Measurements from ENCODE around the gene GLRB.

The GLRB gene

GRCh38 chr4:157075811-157076577 is at the start of gene GLRB:
TSS of gene GLRB (plus strand) at chr4:157076150. CDS start at chr4:157078025, 1,875 bp downstream.
- CTCF ChIA-PET = no interaction called here
- POLR2A ChIA-PET = no interaction called here
- no peak for TF ChIP-seq CTCF (IDR thresholded peaks at IDR 0.05; ENCODE audit: control extremely low read depth, extremely low read depth, low read depth, missing control alignments)
- DNase-seq (ENCODE audit: extremely low spot score) = peak; percentile 9

GRCh38 chr4:157035471-157035870 is 40.5 kb upstream of the GLRB start:
- POLR2A ChIA-PET = no interaction called here

GRCh38 chr4:157040405-157040804 is 35.5 kb upstream of the GLRB start:
- POLR2A ChIA-PET = no interaction called here
- no peak for DNase-seq (ENCODE audit: extremely low spot score)
- CTCF ChIA-PET = no interaction called here
- TF ChIP-seq CTCF (IDR thresholded peaks at IDR 0.05; ENCODE audit: control extremely low read depth, extremely low read depth, low read depth, missing control alignments) = no peak

More at GRCh38 chr4:157035471-157035870, 40.5 kb upstream of the GLRB start:
- DNase-seq (ENCODE audit: extremely low spot score) = no peak
- CTCF ChIA-PET = interaction anchor here (3.0 kb wide), 1 partner anchor 10 kb away, joined by 16 read pairs; no protein-coding TSS in a partner anchor
- TF ChIP-seq CTCF (IDR thresholded peaks at IDR 0.05; ENCODE audit: control extremely low read depth, extremely low read depth, low read depth, missing control alignments) = no peak

DNA sequence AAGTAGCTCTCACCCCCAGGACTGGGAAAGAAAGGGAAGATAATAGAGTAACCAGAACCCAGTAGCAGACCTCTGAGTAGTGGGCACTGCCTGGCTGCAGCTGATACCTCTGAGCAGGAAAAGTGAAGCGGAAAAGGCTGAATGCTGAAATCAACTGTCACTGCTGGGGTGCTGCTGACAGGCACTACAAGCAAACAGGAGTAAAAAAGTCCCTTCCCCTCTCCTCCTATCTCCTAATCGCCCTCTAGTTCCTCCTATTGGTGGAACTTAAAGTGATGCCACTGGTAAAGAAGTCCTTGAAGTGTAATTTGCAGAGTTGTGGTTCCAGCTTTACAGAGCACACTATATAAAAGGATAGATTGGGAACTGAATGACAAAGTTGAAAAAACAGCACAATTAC is 32.8 kb upstream of the GLRB start:
- TF ChIP-seq CTCF (IDR thresholded peaks at IDR 0.05; ENCODE audit: control extremely low read depth, extremely low read depth, low read depth, missing control alignments) = no peak
- no peak for DNase-seq (ENCODE audit: extremely low spot score)
- ChIA-PET POLR2A (no interaction called here), CTCF (interaction anchor here (0.8 kb wide), 1 partner anchor 9 kb away, joined by 3 read pairs; no protein-coding TSS in a partner anchor)

DNA sequence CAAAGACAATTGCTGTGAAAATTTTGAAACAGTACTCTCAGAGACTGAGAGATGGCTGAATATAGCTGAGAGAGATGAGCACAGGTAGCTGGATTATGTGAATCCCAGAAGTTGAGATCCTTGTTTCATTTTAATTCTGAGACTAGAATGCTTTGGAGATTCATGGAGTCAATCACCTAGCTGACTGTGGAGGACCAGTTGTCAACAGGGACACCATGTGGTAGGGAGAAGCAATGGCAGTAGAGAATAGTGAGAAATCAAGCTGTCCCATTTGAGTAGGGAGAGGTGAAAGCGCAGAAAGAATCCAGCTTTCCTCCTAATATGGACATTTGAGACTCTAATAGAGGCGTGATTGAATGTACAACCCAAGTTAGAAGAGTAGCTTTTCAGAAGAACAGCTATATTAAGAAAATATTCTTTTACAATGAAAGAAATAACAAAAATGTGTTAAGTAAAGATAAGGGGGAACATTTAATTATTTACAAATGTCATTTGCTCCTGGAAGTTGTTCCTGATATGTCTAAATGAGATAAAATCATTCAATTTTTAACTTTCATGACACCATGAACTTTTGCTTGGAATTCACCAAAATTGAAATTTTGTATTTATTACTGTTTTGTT is 30.3 kb upstream of the GLRB start:
- ChIA-PET POLR2A (no interaction called here), CTCF (interaction anchor here (1.0 to 1.9 kb wide), 11 partner anchors 11 to 1239 kb away, joined by 3 to 16 read pairs (median 3); no protein-coding TSS in a partner anchor)
- DNase-seq (ENCODE audit: extremely low spot score) = peak; percentile 34

DNA sequence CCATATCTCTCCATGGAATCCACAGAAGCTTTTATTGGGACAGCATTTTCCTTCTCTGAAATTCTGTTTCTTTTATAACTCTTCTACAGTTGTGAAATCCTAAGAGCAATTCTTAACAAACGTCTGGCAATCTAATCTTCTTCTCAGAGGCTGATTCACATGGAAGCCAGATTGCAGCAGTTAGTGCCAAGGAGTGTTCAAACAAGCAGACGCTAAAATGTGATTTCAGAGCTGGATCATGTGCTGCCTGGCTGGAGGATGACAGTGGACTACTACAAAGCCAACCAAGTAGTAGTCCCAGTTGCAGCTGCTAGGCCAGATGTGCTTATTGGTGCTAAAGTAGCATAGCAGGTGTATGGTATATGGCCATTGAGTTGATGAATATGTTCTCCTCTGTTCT is 27.7 kb upstream of the GLRB start:
- TF ChIP-seq CTCF (IDR thresholded peaks at IDR 0.05; ENCODE audit: control extremely low read depth, extremely low read depth, low read depth, missing control alignments) = no peak
- ChIA-PET POLR2A (no interaction called here), CTCF (interaction anchor here (1.0 kb wide), 1 partner anchor 9 kb away, joined by 3 read pairs; no protein-coding TSS in a partner anchor)
- DNase-seq (ENCODE audit: extremely low spot score) = no peak

More for the DNA sequence above, 30.3 kb upstream of the GLRB start:
- peak; percentile 60 for TF ChIP-seq CTCF (IDR thresholded peaks at IDR 0.05; ENCODE audit: control extremely low read depth, extremely low read depth, low read depth, missing control alignments)

All from GM10248 (cell line).